DMS153 (cell line): Measurements from ENCODE around the gene DPYSL3.
A peak's percentile ranks its signal among the peaks of the same experiment; 100 is the strongest.

ENCODE experiments used
- DNase-seq: peaks from one replicate; lab custom pipeline; 2025; lab: John Stamatoyannopoulos, UW

The DPYSL3 gene

GRCh38 chr5:147512659-147513379, 3.0 kb upstream of the DPYSL3 start:
- peak; percentile 93 for DNase-seq

GRCh38 chr5:147510885-147511284, 1.0 kb upstream of the DPYSL3 start:
- DNase-seq, result no peak

GRCh38 chr5:147509041-147509709, 693 bp downstream of the DPYSL3 start:
- DNase-seq, result no peak

GRCh38 chr5:147508711-147509040, 1.2 kb downstream of the DPYSL3 start:
- DNase-seq, result no peak

GRCh38 chr5:147507480-147508126, 2.3 kb downstream of the DPYSL3 start:
- DNase-seq, result no peak

GRCh38 chr5:147504535-147504934, 5.3 kb downstream of the DPYSL3 start:
- no peak for DNase-seq

GRCh38 chr5:147504011-147504410, 5.9 kb downstream of the DPYSL3 start:
- DNase-seq, result no peak

- no peak for DNase-seq
Measured at GRCh38 chr5:147490989-147491388, 18.9 kb downstream of the DPYSL3 start.

GRCh38 chr5:147487031-147487750, 22.7 kb downstream of the DPYSL3 start:
- DNase-seq, result no peak

- DNase-seq, result no peak
Measured at GRCh38 chr5:147485814-147486213, 24.1 kb downstream of the DPYSL3 start.

- no peak for DNase-seq
Measured at GRCh38 chr5:147485046-147485445, 24.8 kb downstream of the DPYSL3 start.

- DNase-seq, result no peak
Measured at GRCh38 chr5:147484708-147485020, 25.2 kb downstream of the DPYSL3 start.

GRCh38 chr5:147483961-147484707, 25.7 kb downstream of the DPYSL3 start:
- peak; percentile 92 for DNase-seq

- DNase-seq, result peak; percentile 91
Measured at GRCh38 chr5:147483188-147483790, 26.6 kb downstream of the DPYSL3 start.

GRCh38 chr5:147482706-147483180, 27.1 kb downstream of the DPYSL3 start:
- no peak for DNase-seq

- DNase-seq, result no peak
Measured at GRCh38 chr5:147481874-147482705, 27.8 kb downstream of the DPYSL3 start.

GRCh38 chr5:147481376-147481775, 28.5 kb downstream of the DPYSL3 start:
- no peak for DNase-seq

GRCh38 chr5:147479949-147480348, 29.9 kb downstream of the DPYSL3 start:
- DNase-seq, result peak; percentile 72

- DNase-seq, result no peak
Measured at GRCh38 chr5:147479444-147479843, 30.4 kb downstream of the DPYSL3 start.

- no peak for DNase-seq
Measured at GRCh38 chr5:147474140-147474539, 35.7 kb downstream of the DPYSL3 start.
